ENCODE results near the gene KLF13. TPM values are rescaled to one million over a fixed set of nuclear protein-coding genes. Genes with fewer than 3 reads are reported as not detected.

KLF13 gene
- total RNA-seq, 2 experiments from 2014 or later: 134 to 145 TPM

DNA sequence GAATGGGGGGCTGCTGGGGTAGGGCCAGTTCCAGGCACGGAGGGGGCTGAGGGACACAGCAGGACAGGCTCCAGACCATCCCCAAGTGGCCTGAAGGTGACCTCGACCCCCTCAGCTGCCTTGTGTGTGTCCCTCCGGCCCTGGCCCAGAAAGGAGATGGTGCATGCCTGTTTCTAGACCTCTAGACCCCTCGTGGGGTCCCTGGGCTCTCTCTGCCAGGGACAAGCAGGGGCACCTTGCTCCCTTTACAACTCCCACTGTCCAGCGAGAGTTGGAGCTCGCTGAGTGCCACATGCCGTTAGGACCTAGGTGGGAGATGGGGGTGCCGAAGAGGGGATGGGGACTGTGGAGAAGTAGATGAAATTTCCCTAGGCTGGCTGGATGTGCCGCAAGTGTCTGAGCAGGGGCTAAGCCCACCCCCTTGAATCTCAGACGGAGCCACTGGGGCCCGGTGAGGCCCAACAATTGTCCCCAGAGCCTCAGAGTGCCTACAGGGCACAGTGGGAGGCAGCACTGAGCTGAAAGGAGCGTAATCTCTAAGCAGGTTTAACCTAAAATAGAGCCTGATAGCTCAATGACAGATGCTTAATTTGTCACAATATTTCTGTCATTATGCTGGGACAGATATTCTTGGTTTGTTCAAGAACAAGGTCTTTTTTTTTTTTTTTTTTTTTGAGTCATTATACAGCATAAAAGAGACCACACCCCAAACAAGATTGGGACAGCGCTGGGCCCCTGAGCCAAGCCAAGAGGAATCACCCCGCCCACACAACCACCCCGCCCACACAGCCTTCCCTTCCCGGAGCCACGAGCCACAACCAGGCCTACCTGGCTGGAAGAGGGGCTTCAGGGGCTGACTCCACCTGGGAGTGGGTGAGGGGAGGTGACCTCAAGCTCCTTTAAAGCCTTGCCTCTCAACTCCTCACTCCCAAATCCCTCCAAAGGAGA is 23.6 kb upstream of the KLF13 start:
- CTCF ChIA-PET: interaction anchor here (0.6 to 1.1 kb wide), 4 partner anchors 14 to 186 kb away, joined by 4 to 8 read pairs (median 4); no protein-coding TSS in a partner anchor
- Mint-ChIP-seq H3K4me3 (no peak overlapping the region), H3K36me3 (no peaks in the 10 kb centered on the region)

DNA sequence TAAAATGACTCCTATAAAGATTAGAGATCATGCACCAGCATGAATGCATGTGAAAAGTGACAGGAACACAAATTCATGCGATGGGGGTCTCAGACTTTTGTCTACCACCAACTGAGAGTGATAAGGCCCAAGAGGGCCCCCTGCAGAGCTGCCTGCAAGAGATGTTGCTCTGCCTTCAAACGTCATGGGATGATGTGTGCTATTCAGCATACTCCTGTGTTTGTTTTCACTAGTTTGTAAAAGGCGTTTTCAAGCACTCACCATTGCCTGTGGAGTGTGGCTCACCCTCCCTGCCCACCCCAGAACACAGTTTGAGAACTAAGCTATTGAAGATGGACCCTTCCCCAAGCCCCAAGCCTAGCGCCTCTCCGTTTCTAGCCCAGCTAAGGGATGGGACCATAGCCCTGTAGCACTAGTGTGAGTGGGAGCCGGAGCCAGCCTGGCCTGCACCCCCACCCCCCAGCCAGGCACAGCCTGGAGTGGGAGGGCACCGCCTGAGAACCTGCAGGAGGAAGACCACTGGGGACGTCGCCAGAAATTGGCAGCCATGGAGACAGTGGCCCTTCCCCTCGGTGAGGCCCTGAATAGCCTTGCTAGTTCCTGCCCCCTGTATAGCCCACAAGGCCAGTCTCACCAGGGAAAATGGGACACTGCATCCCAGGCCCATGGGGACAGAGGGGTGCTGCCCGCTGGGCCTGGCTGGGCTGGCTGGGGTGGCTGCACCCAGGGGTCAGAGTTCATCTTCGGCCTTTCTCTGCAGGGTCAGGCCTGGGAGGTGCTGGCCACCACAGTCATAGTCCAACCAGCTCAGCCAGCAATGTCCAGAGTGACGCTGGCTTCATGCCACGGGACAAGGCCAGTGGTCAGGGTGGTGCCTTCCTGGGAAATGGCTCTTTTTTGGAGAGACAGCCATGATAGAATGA is 22.6 kb upstream of the KLF13 start:
- no peaks in the 10 kb centered on the region for H3K36me3 Mint-ChIP-seq
- CTCF ChIA-PET: interaction anchor here (1.0 to 1.1 kb wide), 3 partner anchors 13 to 185 kb away, joined by 4 to 8 read pairs (median 4); no protein-coding TSS in a partner anchor
- intact Hi-C loops (cut with micrococcal nuclease): loop anchor here (5.0 kb wide), 1 partner anchor 42 kb away; no protein-coding TSS in a partner anchor
- peaks cover 13% of the 10 kb centered on the region for H3K4me1 Mint-ChIP-seq (ENCODE audit: low read depth)
- H3K4me3 Mint-ChIP-seq: no peak overlapping the region
- H3K27me3 Mint-ChIP-seq: no peaks in the 10 kb centered on the region
- no peaks in the 10 kb centered on the region for H3K9me3 Mint-ChIP-seq
- POLR2A ChIA-PET: no interaction called here
- no peak overlapping the region for H3K27ac Mint-ChIP-seq
- no peak for DNase-seq

More for the DNA sequence above, 23.6 kb upstream of the KLF13 start:
- H3K27me3 Mint-ChIP-seq: no peaks in the 10 kb centered on the region
- POLR2A ChIA-PET: no interaction called here
- H3K4me1 Mint-ChIP-seq (ENCODE audit: low read depth): peaks cover 13% of the 10 kb centered on the region
- intact Hi-C loops (cut with micrococcal nuclease): loop anchor here (5.0 kb wide), 1 partner anchor 41 kb away; no protein-coding TSS in a partner anchor
- H3K27ac Mint-ChIP-seq: peak overlapping the region; percentile 5
- H3K9me3 Mint-ChIP-seq: no peaks in the 10 kb centered on the region
- DNase-seq: peak; percentile 35

DNA sequence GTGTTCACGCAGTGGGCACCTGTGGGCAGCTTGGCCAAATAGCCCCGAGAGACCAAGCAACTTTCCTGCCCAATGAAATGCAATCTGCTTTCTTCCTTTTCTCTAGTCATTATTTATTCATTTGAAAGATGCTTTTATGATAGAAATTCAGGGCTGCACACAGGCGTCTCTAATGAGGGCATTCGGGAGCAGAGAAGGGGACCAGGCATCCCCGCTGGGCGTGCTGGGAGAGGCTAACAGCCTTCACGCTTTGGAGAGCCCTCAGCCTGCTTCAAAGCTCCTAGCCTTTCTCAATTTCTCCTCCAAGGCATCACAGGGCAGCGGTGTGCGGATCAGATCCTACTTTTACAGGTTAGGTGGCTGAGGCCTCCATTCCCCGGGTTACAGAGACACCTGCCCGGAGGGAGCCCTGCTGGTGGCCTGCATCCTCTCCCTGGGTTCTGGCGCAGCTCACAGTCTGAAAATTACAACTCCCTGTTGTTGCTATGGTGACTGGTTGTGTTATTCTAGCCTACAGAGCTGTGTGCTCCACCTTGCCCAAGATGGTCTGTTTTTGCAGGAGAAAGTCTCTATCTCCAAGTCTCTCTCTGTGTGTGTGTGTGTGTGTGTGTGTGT is 21.8 kb upstream of the KLF13 start:
- ChIA-PET POLR2A (no interaction called here), CTCF (no interaction called here)
- no peaks in the 10 kb centered on the region for H3K27me3 Mint-ChIP-seq
- no peak overlapping the region for H3K4me3 Mint-ChIP-seq
- no peak for DNase-seq
- no peaks in the 10 kb centered on the region for H3K36me3 Mint-ChIP-seq
- H3K9me3 Mint-ChIP-seq: no peaks in the 10 kb centered on the region
- peaks cover 13% of the 10 kb centered on the region for H3K4me1 Mint-ChIP-seq (ENCODE audit: low read depth)
- no peak overlapping the region for H3K27ac Mint-ChIP-seq
- intact Hi-C loops (cut with micrococcal nuclease): loop anchor here (5.0 kb wide), 1 partner anchor 43 kb away; no protein-coding TSS in a partner anchor

DNA sequence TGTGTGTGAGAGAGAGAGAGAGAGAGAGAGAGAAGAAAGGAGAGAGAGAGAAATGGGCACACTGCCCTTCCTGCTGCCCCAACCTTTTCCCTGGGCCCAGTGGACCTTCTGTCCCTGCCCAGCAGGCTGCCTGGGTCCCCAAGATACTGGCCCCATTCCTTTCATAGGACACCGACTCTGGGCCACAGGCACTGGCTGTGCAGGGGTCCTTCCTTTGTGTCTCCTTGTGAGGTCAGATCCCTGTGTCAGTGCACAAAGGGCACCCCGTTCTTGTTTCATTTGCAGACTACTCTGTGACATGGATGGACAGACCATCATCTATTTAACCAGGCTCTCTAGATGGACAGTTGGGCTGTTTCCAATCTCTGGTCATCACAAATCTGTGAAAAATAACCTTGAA is 21.3 kb upstream of the KLF13 start:
- no peak overlapping the region for H3K27ac Mint-ChIP-seq
- no peaks in the 10 kb centered on the region for H3K9me3 Mint-ChIP-seq
- POLR2A ChIA-PET: no interaction called here
- no peaks in the 10 kb centered on the region for H3K36me3 Mint-ChIP-seq
- peaks cover 13% of the 10 kb centered on the region for H3K4me1 Mint-ChIP-seq (ENCODE audit: low read depth)
- DNase-seq: no peak
- CTCF ChIA-PET: no interaction called here
- no peak overlapping the region for H3K4me3 Mint-ChIP-seq
- H3K27me3 Mint-ChIP-seq: no peaks in the 10 kb centered on the region
- intact Hi-C loops (cut with micrococcal nuclease): no loop called here

DNA sequence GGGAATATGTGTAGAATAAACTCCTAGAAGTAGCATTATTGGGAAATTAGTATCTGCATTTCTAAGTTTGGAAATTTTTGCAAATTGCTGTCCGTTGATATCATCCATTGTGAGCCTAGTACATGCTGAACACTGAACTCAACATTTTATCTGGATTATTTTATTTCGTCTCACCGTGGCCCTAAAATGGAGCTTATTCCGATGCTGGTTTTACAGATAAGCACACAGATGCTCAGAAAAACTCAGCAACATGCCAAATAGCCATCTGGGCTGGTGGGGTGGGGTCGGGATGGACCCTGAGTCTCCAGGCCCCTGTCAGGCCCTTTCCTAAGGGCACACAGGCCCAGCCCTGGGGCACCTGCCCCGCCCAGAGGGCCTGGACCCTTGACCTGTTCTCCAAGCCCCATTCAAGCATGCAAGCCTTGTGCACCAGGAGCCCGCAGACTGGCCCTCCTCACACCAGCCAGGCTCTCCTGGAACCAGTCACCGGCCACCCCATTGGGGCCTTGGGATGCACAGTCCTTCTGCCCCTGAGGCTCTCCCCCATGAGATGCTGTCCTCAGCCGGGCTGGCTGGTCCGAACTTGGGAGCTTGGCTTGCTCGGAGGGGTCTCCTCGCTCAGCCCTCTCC is 20.7 kb upstream of the KLF13 start:
- Mint-ChIP-seq H3K36me3 (no peaks in the 10 kb centered on the region), H3K27me3 (no peaks in the 10 kb centered on the region), H3K4me3 (no peak overlapping the region), H3K27ac (no peak overlapping the region), H3K9me3 (no peaks in the 10 kb centered on the region), H3K4me1 (ENCODE audit: low read depth) (peaks cover 13% of the 10 kb centered on the region)
- no peak for DNase-seq
- CTCF ChIA-PET: no interaction called here
- intact Hi-C loops (cut with micrococcal nuclease): no loop called here
- POLR2A ChIA-PET: no interaction called here

DNA sequence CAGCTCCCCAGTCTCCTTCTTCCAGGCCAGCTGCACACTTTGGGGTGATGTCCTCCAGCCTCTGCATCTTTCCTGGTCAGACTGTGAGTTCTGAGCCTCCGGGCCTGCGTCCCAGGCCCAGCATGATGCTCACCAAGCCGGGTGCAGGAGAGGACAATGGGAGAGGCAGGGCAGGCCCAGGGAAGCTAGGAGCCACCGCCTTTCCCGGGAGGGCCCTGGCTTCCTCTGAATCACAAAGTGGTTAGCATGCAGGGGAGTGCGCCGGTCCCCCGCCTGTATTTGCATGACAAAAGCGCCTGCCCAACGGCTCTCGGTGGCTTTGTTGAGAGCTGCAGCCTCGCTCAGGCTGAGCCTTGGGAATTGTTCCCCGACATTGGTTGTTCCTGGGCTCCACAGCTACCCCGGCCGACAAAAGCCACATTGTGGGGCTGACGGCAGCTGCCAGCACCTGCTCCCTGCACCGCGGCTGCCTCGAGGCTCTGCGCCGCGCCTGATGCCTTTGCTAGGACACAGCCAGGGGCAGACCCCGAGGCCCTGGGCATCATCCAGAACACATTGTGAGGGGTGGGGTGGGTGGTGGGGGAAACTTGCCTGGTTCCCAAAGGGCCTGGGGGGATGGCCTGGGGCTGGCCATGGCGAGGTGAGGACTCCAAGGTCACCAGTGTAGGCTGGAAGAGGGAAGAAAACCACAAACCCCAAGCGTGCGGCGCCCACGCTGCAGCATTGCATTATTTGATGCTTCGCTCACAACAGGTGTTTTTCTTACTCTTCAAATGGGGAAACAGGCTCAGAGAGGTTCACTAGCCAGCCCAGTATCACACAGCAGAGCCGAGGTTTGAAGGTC is 20.0 kb upstream of the KLF13 start:
- no peaks in the 10 kb centered on the region for H3K9me3 Mint-ChIP-seq
- POLR2A ChIA-PET: no interaction called here
- H3K4me1 Mint-ChIP-seq (ENCODE audit: low read depth): peaks cover 13% of the 10 kb centered on the region
- H3K4me3 Mint-ChIP-seq: no peak overlapping the region
- CTCF ChIA-PET: no interaction called here
- H3K27me3 Mint-ChIP-seq: no peaks in the 10 kb centered on the region
- intact Hi-C loops (cut with micrococcal nuclease): no loop called here
- H3K27ac Mint-ChIP-seq: no peak overlapping the region
- DNase-seq: no peak
- H3K36me3 Mint-ChIP-seq: no peaks in the 10 kb centered on the region

DNA sequence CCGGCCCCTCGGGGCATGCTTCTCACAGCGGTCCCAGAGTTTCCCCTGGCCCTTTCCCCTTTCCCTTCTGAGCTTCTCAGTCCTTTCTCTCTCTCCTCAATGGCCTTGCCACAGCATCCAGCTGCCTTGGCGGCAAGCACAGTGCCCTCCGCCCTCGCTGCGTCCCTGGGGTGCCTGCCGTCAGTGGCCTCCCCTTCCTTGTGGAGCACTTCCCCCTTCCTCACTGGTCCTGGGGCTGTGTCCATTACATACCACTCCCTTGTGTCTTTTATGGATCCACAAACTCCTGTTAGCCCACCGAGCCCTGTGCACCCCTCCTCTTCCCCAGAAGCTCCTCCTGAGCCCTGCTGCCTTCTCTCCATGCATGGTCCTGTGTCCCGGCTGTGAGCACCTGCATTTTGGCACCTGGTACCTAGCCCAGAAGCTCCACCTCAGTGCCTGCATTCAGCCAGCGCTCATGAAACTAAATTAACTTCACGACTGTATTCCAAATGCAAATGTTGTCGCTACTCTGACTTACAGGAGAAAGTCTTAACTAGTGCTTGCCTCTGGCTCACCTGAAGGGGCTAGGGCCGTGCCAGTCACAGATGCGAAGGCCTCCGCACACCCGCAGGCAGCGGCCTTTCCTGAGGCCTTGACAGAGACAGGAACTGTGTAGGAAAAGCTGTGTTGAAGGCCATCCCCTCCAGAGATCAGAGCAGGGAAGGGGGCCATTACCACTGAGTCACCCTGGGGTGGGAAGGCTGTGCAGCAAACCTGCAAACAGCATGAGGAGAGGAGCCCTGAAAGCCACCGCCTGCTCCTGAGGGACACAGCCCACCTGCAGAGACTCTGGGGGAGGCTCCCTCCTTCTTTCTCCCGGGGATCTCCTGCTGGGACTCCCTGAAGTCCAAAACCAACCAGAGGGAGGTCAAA is 19.1 kb upstream of the KLF13 start:
- CTCF ChIA-PET: no interaction called here
- H3K27ac Mint-ChIP-seq: no peak overlapping the region

DNA sequence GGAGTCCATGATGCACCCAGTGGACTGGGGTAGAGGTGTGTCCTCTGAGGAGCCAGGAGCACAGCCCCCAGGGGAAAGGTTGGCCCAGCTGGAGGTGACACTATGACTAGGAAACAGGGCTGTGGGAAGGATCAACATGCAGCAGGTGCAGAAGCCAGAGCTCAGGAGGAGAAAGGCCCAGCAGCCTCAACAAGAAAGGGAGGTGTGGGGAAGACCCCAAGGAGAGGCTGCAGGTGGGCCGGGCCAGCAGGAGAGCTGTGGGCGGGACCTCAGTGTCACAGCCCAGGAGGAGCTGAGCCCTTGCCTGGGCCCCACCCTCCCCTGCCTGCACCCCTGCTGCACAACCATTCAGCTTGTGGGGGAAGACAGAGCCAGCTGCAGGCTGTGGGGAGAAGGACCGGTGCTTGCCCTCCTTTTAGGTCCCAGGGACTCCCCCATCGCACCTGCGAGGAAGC is 18.4 kb upstream of the KLF13 start:
- ChIA-PET CTCF (interaction anchor here (1.3 kb wide), 1 partner anchor 180 kb away, joined by 6 read pairs; no protein-coding TSS in a partner anchor), POLR2A (no interaction called here)
- Mint-ChIP-seq H3K27me3 (no peaks in the 10 kb centered on the region), H3K27ac (no peak overlapping the region), H3K4me1 (ENCODE audit: low read depth) (peaks cover 5% of the 10 kb centered on the region), H3K36me3 (no peaks in the 10 kb centered on the region), H3K4me3 (no peak overlapping the region), H3K9me3 (peaks cover 3% of the 10 kb centered on the region)
- DNase-seq: no peak
- intact Hi-C loops (cut with micrococcal nuclease): no loop called here

More for the DNA sequence above, 19.1 kb upstream of the KLF13 start:
- no peak for DNase-seq
- Mint-ChIP-seq H3K4me3 (no peak overlapping the region), H3K4me1 (ENCODE audit: low read depth) (peaks cover 11% of the 10 kb centered on the region), H3K27me3 (no peaks in the 10 kb centered on the region), H3K36me3 (no peaks in the 10 kb centered on the region), H3K9me3 (no peaks in the 10 kb centered on the region)
- intact Hi-C loops (cut with micrococcal nuclease): no loop called here
- POLR2A ChIA-PET: no interaction called here

DNA sequence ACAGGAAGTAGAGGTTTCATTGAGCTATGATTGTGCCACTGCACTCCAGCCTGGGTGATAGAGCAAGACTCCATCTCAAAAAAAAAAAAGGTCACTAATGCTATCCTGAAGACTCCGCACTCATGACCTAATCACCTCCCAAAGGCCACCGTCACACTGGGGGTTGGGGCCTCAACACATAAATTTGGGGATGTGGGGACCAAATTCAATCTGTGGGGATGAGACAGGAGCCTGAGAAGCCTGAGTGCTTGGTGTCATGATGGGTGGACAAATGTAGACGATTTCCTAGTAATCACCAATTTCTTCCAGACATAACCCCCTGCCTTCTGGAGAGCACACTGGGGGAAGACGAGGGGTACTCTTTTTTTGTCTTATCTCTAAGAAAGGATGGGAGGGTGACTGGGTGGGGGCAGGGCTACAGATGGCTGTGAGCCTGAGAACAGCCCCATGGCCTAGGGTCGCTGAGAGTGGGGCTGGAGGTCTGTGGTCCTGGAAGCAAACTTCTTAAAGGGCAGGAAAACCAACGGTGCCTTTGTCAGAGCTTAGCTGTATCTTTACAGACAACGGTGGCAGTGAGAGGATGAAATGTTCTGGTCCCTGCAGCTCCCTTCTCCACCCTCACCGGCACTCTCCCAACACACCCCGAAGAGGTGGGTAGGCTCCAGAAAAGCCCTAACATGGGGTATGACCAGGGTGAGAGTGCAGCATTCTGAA is 16.6 kb upstream of the KLF13 start:
- intact Hi-C loops (cut with micrococcal nuclease): no loop called here
- Mint-ChIP-seq H3K27ac (no peak overlapping the region), H3K9me3 (peaks cover 9% of the 10 kb centered on the region), H3K27me3 (no peaks in the 10 kb centered on the region), H3K36me3 (no peaks in the 10 kb centered on the region), H3K4me1 (ENCODE audit: low read depth) (no peaks in the 10 kb centered on the region), H3K4me3 (no peak overlapping the region)
- CTCF ChIA-PET: no interaction called here
- POLR2A ChIA-PET: no interaction called here
- no peak for DNase-seq

Data from activated CD4-positive, alpha-beta memory T cell treated with anti-CD3 and anti-CD28 coated beads for 36 hours (primary cell).